ENCODE results near the gene TSSC4.

DNA sequence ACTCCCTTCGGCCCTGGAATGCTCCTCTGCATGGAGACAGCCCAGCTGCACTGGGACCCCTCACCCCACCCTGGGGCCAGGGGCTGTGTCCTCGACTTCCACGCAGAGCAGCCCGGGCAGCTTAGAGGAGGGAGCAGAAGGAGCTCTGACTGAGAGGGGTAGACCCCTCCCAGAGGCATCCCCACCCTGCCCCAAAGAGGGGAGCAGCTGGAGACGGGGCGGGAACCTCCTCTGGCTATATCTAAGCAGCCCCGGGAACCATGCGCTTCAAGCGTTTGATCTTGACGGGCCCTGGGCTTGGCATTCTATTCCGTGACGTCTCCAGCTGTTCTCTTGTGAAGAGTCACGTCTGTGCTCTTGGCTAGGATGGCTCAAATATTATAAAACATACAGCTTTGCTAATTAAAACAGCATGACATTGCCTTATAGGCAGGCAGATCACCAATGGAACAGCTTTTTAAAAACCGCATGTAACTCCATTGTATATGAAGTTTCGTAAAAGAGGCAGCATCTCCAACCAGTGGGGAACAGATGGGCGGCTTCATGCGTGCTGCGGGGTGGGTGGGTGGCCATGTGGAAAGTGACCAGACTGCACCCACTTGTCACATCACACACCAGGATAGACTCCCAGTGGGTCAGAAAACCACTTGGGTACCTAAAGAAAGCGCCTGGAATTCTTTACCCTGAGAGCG is 51.9 kb downstream of the TSSC4 start:
- TF ChIP-seq REST (IDR thresholded peaks at IDR 0.05; ENCODE audit: low read depth) (no peak), POLR2A (IDR thresholded peaks at IDR 0.05; ENCODE audit: borderline replicate concordance, extremely low read depth, insufficient read depth, insufficient read length) (no peak), CTCF (IDR thresholded peaks at IDR 0.05 in 2 of 3, conservative IDR thresholded peaks at IDR 0.05 in 1 of 3; ENCODE audit: borderline replicate concordance in 1 of 3, insufficient read depth in 1 of 3, low read depth in 2 of 3, low read length in 2 of 3) (no peak), JUND (IDR thresholded peaks at IDR 0.05) (no peak)
- TF ChIP-seq, protein P1, sequence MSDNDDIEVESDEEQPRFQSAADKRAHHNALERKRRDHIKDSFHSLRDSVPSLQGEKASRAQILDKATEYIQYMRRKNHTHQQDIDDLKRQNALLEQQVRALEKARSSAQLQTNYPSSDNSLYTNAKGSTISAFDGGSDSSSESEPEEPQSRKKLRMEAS (IDR thresholded peaks at IDR 0.05): no peak

Data from HCT116 (cell line).